ENCODE measurements around the gene EPHA6.
"Not testable (repeated sequence)": the region's sequence is repeated elsewhere in the genome, so short reads cannot be mapped to it uniquely, and the experiment has no call there.

Gene EPHA6

DNA sequence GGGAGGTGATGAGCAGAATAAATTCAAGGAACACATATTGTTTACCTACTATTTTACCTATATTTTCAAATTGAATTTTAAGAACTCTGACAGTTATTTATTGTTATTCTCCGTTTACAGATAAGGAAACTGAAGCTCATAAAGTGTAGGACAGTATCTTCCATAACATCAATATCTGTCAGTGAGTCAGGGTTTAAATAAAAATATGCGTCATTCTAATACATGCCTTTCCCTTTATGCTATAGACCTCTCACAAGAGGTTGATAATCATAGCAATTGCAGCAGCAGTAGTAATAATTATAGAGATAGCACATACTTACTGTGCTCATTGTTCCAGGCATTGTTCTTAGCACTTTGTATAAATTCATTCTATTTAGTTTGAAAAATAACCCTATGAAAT, 101.1 kb downstream of the EPHA6 start:
- no peak for DNase-seq (ENCODE audit: low read depth)

GRCh38 chr3:96931119-96931862, 116.9 kb downstream of the EPHA6 start:
- DNase-seq (ENCODE audit: low read depth) = no peak

GRCh38 chr3:96942131-96942530, 127.7 kb downstream of the EPHA6 start:
- DNase-seq (ENCODE audit: low read depth) = not testable (repeated sequence)

- no peak for DNase-seq (ENCODE audit: low read depth)
Observed at GRCh38 chr3:96958856-96959255, 144.5 kb downstream of the EPHA6 start.

- DNase-seq (ENCODE audit: low read depth) = no peak
Observed at GRCh38 chr3:96959474-96959873, 145.1 kb downstream of the EPHA6 start.

DNA sequence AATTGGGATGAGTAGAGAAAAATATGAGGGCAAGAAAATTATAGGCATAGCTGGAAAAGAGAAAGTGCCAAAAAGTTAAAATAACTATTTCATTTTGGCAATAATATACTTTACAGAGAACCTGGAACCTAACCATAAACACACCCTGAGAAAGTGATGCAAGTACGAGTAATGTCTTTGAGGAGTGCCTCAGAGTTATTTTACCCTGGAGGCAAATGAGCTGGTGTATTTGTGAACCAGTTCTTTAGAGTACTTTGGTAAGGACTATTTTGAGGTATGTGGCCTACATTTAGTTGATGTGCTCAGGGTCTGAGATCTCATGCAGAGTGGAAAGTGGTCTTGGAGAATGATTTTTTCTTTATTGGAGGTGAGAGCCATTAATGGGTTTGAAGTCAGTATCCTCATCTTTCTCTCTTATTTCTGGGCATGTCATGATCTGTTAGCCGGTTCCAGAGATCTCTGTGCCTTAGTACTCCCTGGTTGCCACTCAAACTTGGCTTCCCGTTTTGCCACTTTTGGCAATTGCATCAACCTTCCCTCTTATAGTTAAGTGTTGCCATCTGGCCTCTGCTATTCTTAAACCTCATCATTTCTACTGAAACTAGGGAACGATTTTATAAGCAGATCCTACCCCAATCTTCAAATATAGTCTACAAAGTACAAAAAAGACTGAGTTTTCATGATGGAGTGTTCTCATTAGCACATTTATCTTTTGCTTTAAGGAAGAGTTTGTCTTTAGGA, 145.7 kb downstream of the EPHA6 start:
- DNase-seq (ENCODE audit: low read depth) = no peak

DNA sequence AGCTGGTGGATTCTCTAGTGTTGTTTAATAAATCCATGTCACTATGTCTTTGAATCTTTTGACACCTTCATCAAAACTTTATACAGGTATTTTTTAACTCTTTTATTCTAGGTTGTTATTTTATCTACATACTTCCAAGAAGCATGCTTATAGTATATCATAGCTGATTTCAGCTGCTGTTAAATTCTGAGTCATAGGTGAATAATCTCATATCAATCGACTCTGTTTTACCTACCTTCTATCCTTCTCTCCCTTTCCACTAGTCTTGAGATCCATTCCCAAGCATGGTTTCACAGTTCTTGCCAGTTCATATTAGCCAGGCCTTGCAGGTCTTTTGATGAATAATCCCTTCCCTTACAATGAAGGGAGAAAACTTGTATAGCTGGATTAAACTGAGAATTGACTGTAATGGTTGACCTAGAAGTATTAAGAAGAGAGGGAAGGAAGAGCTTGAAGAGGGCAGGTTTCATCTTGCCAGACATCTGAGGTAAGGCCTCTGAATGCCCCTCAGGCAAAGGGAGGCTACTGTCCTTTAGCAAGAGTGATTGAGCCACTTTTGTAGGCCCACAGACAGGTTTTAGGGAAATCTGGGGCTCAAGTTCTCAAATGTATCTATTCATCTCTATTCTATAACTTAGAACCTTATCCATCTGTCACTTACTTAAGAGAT, 146.4 kb downstream of the EPHA6 start:
- DNase-seq (ENCODE audit: low read depth) = no peak

GRCh38 chr3:96961576-96961975, 147.2 kb downstream of the EPHA6 start:
- DNase-seq (ENCODE audit: low read depth) = no peak

- no peak for DNase-seq (ENCODE audit: low read depth)
Observed at GRCh38 chr3:96966181-96966929, 152.0 kb downstream of the EPHA6 start.

GRCh38 chr3:96970211-96970610, 155.8 kb downstream of the EPHA6 start:
- DNase-seq (ENCODE audit: low read depth) = no peak

DNA sequence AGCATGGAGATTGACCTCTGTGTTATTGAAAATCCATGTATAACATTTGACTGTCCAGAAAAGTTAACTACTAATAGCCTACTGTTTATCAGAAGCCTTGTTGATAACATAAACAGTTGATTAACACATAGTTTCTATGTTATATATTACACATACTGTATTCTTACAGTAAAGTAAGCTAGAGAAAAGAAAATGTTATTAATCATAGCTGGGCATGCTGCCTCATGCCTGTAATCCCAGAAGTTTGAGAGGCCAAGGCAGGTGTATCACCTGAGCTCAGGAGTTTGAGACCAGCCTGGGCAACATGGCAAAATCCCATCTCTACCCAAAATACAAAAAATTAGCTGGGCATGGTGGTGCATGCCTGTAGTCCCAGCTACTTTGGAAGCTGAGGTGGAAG, 163.3 kb downstream of the EPHA6 start:
- no peak for DNase-seq (ENCODE audit: low read depth)

GRCh38 chr3:96983716-96984115, 169.3 kb downstream of the EPHA6 start:
- not testable (repeated sequence) for DNase-seq (ENCODE audit: low read depth)

- DNase-seq (ENCODE audit: low read depth) = no peak
Observed at GRCh38 chr3:96986241-96986640, 171.8 kb downstream of the EPHA6 start.

DNA sequence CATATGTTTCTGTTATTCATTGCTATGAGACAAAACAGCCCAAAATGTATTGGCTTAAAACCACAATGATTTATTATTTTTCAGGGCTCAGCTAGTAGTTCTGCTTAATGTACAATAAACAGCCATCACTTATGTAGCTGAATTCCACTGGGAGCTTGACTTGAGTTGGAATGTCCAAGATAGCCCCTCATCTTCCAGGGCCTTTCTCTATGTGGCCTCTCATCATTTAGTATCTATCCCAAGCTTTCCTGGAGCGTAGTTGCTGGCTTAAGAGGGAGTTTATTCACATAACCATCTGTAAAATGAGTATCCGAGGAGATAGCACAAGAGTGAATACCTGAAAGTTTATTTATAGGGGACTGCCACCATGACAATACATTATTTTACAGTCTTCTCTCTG, 176.8 kb downstream of the EPHA6 start:
- DNase-seq (ENCODE audit: low read depth) = no peak

- no peak for DNase-seq (ENCODE audit: low read depth)
Observed at GRCh38 chr3:96991800-96992365, 177.5 kb downstream of the EPHA6 start.

DNA sequence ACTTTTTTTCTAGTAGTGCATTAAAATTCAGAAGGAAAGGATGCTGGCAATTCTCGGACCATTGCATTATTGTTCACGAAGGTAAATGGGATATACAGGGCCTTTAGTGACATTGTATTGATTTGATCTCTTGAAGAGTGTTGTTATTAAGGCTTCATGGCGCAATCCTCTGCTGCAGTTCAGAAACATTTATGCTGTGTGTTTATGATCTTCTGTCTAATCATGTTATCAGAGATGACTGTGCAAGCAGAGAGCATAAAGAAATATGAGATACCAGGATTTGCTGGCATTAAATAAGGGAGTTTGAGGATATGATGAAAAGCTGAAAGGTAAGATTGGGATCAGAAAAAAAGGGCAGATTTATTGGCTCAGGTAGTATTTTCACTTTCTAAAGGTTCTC, 180.6 kb downstream of the EPHA6 start:
- no peak for DNase-seq (ENCODE audit: low read depth)

DNA sequence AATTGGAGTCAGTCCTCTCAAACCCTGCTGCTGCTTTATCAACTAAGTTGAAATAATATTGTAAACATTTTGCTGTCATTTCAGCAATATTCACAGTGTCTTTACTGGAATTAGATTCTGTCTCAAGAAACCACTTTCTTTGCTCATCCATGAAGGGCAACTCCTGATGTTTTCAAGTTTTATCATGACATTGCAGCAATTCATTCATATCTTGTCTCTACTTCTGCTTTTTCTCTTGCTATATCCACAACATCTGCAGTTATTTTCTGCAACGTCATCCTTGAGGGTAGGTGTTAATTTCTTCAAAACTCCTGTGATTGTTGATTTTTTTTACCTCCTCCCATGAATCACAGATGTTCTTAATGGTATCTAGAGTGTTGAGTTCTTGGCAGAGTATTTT, 181.6 kb downstream of the EPHA6 start:
- DNase-seq (ENCODE audit: low read depth) = no peak

DNA sequence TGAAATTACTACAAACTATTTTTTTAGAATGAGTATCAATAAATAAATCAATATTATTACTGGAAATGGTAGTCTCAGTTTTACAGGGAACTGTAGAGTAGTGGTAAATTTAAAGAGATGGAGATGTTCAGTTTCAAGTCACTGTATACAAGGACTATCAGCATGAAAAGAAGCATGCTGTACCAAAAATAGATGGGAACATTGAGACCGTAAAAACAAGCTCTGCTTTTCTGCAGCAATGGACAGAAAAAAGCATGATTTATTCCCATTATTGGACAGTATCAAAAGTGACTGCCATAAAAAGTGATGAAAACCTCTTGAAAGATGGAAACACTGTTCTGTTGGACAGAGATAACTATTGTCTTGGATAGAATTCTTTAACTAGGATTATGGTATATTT, 187.2 kb downstream of the EPHA6 start:
- no peak for DNase-seq (ENCODE audit: low read depth)

DNA sequence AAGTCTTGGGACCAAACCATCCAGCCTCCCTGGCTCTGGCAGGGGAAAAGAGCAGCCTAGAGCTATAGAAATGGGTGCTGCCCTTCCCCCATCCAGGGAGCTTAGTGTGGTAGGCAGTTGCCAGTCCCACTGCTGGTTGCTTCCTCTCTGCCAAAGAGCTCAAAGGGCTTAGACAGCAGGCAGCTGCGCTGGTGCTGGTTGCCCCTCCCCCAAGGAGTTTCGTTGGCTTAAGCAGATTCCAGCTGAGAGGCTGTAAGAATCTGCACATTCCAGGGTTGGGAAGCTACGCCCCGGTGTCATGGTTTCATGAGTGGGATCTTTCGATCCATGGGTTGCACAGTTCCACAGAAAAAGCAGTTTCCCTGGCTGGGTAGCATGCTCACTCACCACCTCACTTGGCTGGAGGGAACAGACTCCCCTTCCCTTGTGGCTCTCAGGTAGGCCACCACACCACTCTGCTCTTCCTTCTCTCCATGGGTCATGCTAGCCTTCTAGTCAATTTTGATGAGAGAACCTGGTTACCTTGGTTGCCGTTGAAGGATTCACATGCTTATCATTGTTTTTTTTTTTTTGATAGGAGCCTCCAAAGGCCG, 195.1 kb downstream of the EPHA6 start:
- DNase-seq (ENCODE audit: low read depth) = no peak

- no peak for DNase-seq (ENCODE audit: low read depth)
Observed at GRCh38 chr3:97010881-97011657, 196.7 kb downstream of the EPHA6 start.

DNA sequence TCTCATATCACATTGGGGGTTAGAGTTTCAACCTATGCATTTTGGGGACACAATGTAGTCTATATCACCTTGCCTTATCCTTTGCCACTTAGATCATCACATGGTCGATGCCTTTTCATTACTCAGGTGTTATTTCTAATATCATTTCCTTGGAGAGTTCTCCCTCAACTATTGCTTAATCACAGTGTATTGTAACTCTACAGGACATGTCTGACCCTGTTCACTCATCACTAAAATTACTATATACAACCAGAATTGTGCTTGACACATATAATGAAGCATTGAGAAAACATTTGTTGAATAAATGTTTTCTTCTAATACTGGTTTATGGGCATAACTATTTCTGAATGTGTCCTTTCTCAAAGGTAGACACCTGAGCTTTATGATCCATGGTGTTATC, 207.4 kb downstream of the EPHA6 start:
- DNase-seq (ENCODE audit: low read depth) = no peak
